Karpas-422 (cell line): ENCODE data around the gene TMEM60. TPM values are rescaled to one million over a fixed set of nuclear protein-coding genes. Genes with fewer than 3 reads are reported as not detected.
A peak's percentile ranks its signal among the peaks of the same experiment; 100 is the strongest.

Experiments
- DNase-seq: peaks from one replicate; pipeline ENCODE4 v3.0.0-alpha.2; 2015
- H2AFZ ChIP-seq: fragments of 200-600 bp; sonication (generic); 2 replicates; pipeline ENCODE4 v1.6.1; 2014; ENCODE audit warnings: antibody characterized with exemption, low read length, mixed read lengths
- H3K27ac ChIP-seq: fragments of 200-600 bp; sonication (generic); 2 replicates; pipeline ENCODE4 v1.5.1; 2014; ENCODE audit warnings: mild to moderate bottlenecking, low read length, moderate library complexity
- H3K27me3 ChIP-seq: fragments of 200-600 bp; sonication (generic); 2 replicates; pipeline ENCODE4 v1.6.1; 2014; ENCODE audit warnings: low read length, mixed read lengths
- H3K36me3 ChIP-seq: fragments of 200-600 bp; sonication (generic); 2 replicates; pipeline ENCODE4 v1.6.1; 2014; ENCODE audit warnings: low read length, mixed read lengths; ENCODE audit not compliant: insufficient read depth
- H3K4me1 ChIP-seq: fragments of 200-600 bp; sonication (generic); 2 replicates; pipeline ENCODE4 v1.6.1; 2014; ENCODE audit warnings: mild to moderate bottlenecking, low read length, mixed read lengths
- H3K4me2 ChIP-seq: fragments of 200-600 bp; sonication (generic); 2 replicates; pipeline ENCODE4 v1.6.1; 2014; ENCODE audit warnings: low read length, low read depth, mild to moderate bottlenecking; ENCODE audit not compliant: poor library complexity, severe bottlenecking
- H3K4me3 ChIP-seq: fragments of 200-600 bp; sonication (generic); 2 replicates; pipeline ENCODE4 v1.5.1; 2014; ENCODE audit warnings: mild to moderate bottlenecking, antibody characterized with exemption, low read length, mixed read lengths
- H3K79me2 ChIP-seq: fragments of 200-600 bp; sonication (generic); 2 replicates; pipeline ENCODE4 v1.6.1; 2014; ENCODE audit warnings: mild to moderate bottlenecking, low read length, mixed read lengths
- H3K9ac ChIP-seq: fragments of 200-600 bp; sonication (generic); 2 replicates; pipeline ENCODE4 v1.6.0; 2014; ENCODE audit warnings: low read length
- H3K9me2 ChIP-seq: fragments of 200-600 bp; sonication (generic), shearing (Covaris generic); replicated peaks from 2 replicates; pipeline ENCODE4 v1.6.0; 2014; ENCODE audit warnings: mild to moderate bottlenecking, low read length, moderate library complexity; ENCODE audit not compliant: insufficient read depth
- H3K9me3 ChIP-seq: fragments of 300-700, 200-600 bp; sonication (generic); 2 replicates; pipeline ENCODE4 v1.6.1; 2014; ENCODE audit warnings: low read length, mixed read lengths
- H4K20me1 ChIP-seq: fragments of 200-600 bp; sonication (generic); 2 replicates; pipeline ENCODE4 v1.6.1; 2014; ENCODE audit warnings: mild to moderate bottlenecking, antibody characterized with exemption, low read length, low read depth; ENCODE audit not compliant: insufficient read depth
- total RNA-seq: library from RNA; depleted of rRNA; stranded (reverse); fragments of >200 nt; shearing (Covaris generic); gene quantifications from 2 replicates; pipeline ENCODE4 v1.2.3, GENCODE V29; 2014; ENCODE audit warnings: low replicate concordance; rRNA removed

The TMEM60 gene, protein sequence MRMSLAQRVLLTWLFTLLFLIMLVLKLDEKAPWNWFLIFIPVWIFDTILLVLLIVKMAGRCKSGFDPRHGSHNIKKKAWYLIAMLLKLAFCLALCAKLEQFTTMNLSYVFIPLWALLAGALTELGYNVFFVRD
- 28.5 and 64.4 TPM in 2 replicates for total RNA-seq

DNA sequence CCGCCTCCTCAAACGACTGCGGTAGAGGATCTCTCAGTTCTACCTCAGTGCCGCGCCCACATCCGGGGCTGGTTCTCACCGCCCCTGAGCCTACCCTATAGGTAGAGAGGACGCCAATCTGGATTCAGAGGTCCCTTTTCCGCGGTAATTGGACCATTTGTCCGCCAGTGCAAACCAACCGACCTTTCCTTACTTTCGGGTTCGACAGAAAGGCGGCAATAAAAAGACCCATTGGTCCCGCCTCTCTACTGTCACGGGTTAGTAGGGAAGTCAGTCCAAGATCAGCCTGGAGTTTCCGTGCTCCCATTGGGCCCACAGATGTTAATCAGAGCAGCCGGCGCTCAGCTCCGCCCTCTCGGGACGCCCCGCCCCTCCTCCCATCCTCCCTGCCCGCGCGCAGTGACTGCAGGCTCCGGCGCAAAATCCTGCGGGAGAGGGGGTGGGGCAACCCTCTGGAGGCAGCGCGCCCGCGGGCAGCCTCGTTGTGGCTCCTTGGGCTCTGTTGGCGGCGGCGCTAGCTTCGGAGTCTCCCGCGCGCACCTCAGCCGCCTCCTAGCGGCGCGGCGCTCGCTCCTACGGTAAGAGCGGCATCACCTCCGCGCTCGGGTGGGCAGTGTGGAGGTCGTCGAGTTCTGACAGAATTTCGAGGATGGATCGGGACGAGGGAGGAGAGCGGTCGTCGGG is at the start of gene TMEM60, which contains the start of gene PHTF2:
TMEM60 (minus strand) TSS at position 41 of the 684 bp plus-strand sequence. CDS start 4,061 bp downstream, outside the sequence.
PHTF2 (plus strand) TSS at position 380 of the 684 bp plus-strand sequence.
- Histone ChIP-seq H3K4me1 (peaks cover 54% of the 10 kb centered on the region), H3K4me2 (peak within 1 kb of the TSS; percentile 85), H3K27ac (peak within 1 kb of the TSS; percentile 86), H3K4me3 (peak within 1 kb of the TSS; percentile 84), H3K9ac (peak within 1 kb of the TSS; percentile 88), H3K36me3 (peaks cover 45% of the 10 kb centered on the region), H3K9me2 (no peaks in the 10 kb centered on the region), H2AFZ (peak within 1 kb of the TSS; percentile 40; the same call in 1 of the 2 replicates), H3K79me2 (peaks cover 96% of the 10 kb centered on the region), H3K27me3 (no peaks in the 10 kb centered on the region), H3K9me3 (no peaks in the 10 kb centered on the region), H4K20me1 (no peaks in the 10 kb centered on the region; the same call in 1 of the 2 replicates)
- DNase-seq = peak; percentile 99

DNA sequence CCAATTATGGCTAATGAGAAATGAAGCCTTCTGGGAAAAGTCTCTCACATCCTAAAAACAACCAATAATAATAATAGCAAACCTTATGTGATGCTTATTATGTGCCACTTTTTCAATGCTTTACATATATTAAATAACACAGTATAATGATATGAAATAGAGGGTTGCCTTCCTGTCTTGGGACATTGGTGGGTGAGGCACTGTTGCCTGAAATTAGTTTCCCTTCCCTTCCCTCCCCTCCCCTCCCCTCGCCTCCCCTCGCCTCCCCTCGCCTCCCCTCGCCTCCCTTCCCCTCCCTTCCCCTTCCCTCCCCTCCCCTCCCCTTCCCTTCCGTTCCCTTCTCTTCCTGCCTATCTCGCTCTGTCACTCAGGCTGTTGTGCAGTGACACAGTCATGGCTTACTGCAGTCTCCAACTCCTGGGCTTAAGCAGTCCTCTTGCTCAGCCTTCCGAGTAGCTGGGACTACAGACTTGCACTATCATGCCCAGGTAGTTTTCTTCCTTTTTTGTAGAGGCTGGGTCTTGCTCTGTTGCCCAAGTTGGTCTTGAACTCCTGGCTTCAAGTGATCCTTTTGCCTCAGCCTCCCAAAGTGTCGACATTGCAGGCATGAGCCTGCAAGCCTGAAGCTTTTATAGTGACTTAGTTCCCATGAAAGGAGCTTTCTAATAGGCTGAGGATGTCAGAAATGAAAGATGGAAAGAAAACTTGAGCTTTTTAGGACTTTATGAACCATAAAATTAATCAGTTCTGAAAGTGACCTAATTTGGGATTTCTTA is 48.3 kb upstream of the TMEM60 start:
- Histone ChIP-seq H3K27me3 (no peaks in the 10 kb centered on the region), H3K4me1 (peaks cover 9% of the 10 kb centered on the region), H2AFZ (no peak overlapping the region), H3K79me2 (peaks cover 98% of the 10 kb centered on the region), H3K4me2 (no peak overlapping the region), H3K4me3 (no peak overlapping the region), H3K9me3 (no peaks in the 10 kb centered on the region), H4K20me1 (no peaks in the 10 kb centered on the region), H3K9me2 (no peaks in the 10 kb centered on the region), H3K9ac (no peak overlapping the region), H3K27ac (no peak overlapping the region), H3K36me3 (peaks cover 14% of the 10 kb centered on the region; the same call in 1 of the 2 replicates)
- DNase-seq = no peak

GRCh38 chr7:77843194-77843593 is 45.0 kb upstream of the TMEM60 start:
- Histone ChIP-seq H3K4me2 (no peak overlapping the region), H4K20me1 (no peaks in the 10 kb centered on the region), H3K79me2 (peaks cover 97% of the 10 kb centered on the region), H3K9me3 (no peaks in the 10 kb centered on the region), H3K4me1 (peaks cover 28% of the 10 kb centered on the region), H2AFZ (no peak overlapping the region), H3K9me2 (no peaks in the 10 kb centered on the region), H3K27ac (no peak overlapping the region), H3K27me3 (no peaks in the 10 kb centered on the region), H3K4me3 (no peak overlapping the region), H3K9ac (no peak overlapping the region), H3K36me3 (peaks cover 21% of the 10 kb centered on the region; the same call in 1 of the 2 replicates)
- DNase-seq = no peak

- Histone ChIP-seq H3K9me2 (no peaks in the 10 kb centered on the region), H3K79me2 (peaks cover 98% of the 10 kb centered on the region), H3K36me3 (peaks cover 12% of the 10 kb centered on the region; the same call in 1 of the 2 replicates), H2AFZ (no peak overlapping the region), H3K4me1 (peaks cover 37% of the 10 kb centered on the region), H3K9ac (no peak overlapping the region), H3K27me3 (no peaks in the 10 kb centered on the region), H3K27ac (peak overlapping the region; percentile 60), H3K9me3 (no peaks in the 10 kb centered on the region), H3K4me2 (peak overlapping the region; percentile 59), H3K4me3 (no peak overlapping the region), H4K20me1 (no peaks in the 10 kb centered on the region)
- DNase-seq = peak; percentile 59
These were observed 41.7 kb upstream of the TMEM60 start for GRCh38 chr7:77839919-77840318.

DNA sequence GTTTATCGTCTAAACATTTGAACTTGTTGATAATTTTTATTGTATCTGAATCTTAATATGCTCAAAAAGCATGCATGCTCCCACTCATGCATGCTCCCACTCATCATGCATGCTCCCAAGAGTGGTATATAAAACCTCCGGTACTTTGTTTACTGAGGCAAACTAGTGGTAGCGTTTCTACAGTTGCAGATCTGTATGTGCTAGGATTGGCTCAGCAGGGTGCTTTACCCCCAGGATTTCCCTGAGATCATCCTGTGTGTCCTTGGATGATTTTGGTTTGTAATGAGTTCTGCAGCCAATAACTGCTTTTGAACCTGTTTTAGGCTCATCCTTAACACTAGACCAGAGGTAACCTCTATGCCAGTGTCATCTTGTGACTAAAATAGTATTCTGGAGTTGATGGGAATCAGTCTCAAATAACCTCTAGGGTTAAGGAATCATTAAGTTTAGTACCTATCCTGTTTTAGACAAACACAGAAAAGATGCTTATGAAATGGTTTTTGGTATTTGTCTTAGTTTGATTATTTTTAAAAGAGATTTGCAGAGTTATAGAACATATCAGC is 40.8 kb upstream of the TMEM60 start:
- peaks cover 98% of the 10 kb centered on the region for H3K79me2 ChIP-seq
- DNase-seq = peak; percentile 49
- peak overlapping the region; percentile 60 for H3K27ac ChIP-seq
- H3K4me2 ChIP-seq = peak overlapping the region; percentile 59
- H3K9ac ChIP-seq = no peak overlapping the region
- H3K4me1 ChIP-seq = peaks cover 41% of the 10 kb centered on the region
- H3K9me3 ChIP-seq = no peaks in the 10 kb centered on the region
- H3K27me3 ChIP-seq = no peaks in the 10 kb centered on the region
- H3K9me2 ChIP-seq = no peaks in the 10 kb centered on the region
- no peaks in the 10 kb centered on the region for H4K20me1 ChIP-seq
- H3K4me3 ChIP-seq = peak overlapping the region; percentile 28; the same call in 1 of the 2 replicates
- H3K36me3 ChIP-seq = peaks cover 10% of the 10 kb centered on the region; the same call in 1 of the 2 replicates
- H2AFZ ChIP-seq = no peak overlapping the region

DNA sequence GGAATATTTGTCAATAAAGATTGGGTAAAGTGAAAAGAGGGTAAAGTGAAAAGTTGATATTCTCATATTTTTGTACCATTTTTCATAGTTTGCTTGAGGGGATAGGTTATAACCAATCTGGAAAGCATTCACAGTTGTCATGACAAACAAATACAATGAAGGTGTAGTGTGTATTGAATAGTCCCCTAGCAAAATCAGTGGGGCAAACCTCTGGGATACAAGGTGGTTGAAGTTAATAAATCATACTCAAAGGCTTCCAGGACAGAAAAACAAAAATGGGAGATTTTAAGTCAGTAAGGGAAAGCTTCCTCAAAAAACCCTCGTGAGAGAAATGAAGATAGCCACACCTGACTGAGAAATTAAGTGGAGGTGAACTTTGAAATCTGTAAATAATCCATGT is 39.7 kb upstream of the TMEM60 start:
- peak overlapping the region; percentile 28 for H3K4me3 ChIP-seq
- peak overlapping the region; percentile 59 for H3K4me2 ChIP-seq
- no peaks in the 10 kb centered on the region for H3K9me2 ChIP-seq
- peak overlapping the region; percentile 60 for H3K27ac ChIP-seq
- DNase-seq = peak; percentile 59
- H3K27me3 ChIP-seq = no peaks in the 10 kb centered on the region
- H3K36me3 ChIP-seq = peaks cover 8% of the 10 kb centered on the region; the same call in 1 of the 2 replicates
- H3K9me3 ChIP-seq = no peaks in the 10 kb centered on the region
- H2AFZ ChIP-seq = no peak overlapping the region
- H3K9ac ChIP-seq = peak overlapping the region; percentile 37; the same call in 1 of the 2 replicates
- peaks cover 49% of the 10 kb centered on the region for H3K4me1 ChIP-seq
- H3K79me2 ChIP-seq = peaks cover 98% of the 10 kb centered on the region
- no peaks in the 10 kb centered on the region for H4K20me1 ChIP-seq

DNA sequence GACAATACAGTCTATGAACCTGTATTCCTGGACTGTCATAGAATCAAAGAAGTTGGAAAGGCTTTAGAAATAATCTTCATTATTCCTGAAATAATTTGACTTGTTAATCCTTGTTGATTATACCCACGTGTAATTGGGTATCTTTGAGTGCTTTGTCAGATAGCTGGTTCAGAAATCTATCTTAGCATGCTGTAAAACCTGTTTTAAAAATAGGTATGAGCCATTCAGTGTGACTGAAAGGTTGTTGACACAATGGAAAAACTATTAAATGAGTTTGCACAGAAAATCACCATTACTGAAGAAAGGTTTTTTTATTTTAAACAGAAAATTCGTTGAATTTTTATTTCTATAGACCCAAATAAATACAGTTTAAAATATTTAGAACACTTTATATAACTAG is 39.0 kb upstream of the TMEM60 start:
- Histone ChIP-seq H3K27ac (peak overlapping the region; percentile 24; the same call in 1 of the 2 replicates), H3K27me3 (no peaks in the 10 kb centered on the region), H3K4me3 (no peak overlapping the region), H3K79me2 (peaks cover 97% of the 10 kb centered on the region), H4K20me1 (no peaks in the 10 kb centered on the region), H3K9me2 (no peaks in the 10 kb centered on the region), H3K36me3 (peaks cover 8% of the 10 kb centered on the region; the same call in 1 of the 2 replicates), H3K4me1 (peaks cover 52% of the 10 kb centered on the region), H3K4me2 (peak overlapping the region; percentile 59), H3K9me3 (no peaks in the 10 kb centered on the region), H2AFZ (no peak overlapping the region), H3K9ac (no peak overlapping the region)
- no peak for DNase-seq
